ENCODE data around the gene AGAP3.

- TF ChIP-seq POLR2A (IDR thresholded peaks at IDR 0.05) (no peak), EP300 (IDR thresholded peaks at IDR 0.05) (no peak)
Observed at GRCh38 chr7:151060113-151060415, 26.2 kb upstream of the AGAP3 start.
